Right renal cortex interstitium (tissue), 3 donors: ENCODE data around the gene ST6GALNAC6. TPM values are rescaled to one million over a fixed set of nuclear protein-coding genes. Genes with fewer than 3 reads are reported as not detected.
"Not testable (repeated sequence)": the region's sequence is repeated elsewhere in the genome, so short reads cannot be mapped to it uniquely, and the experiment has no call there.

Source experiments
- DNase-seq, 3 donors: peaks; one replicate each; pipeline ENCODE4 v3.0.0-alpha.2; 2013; ENCODE audit warnings: low read depth in 3 of 3, low spot score in 2 of 3
- polyA plus RNA-seq, 3 donors: library from polyadenylated mRNA; unstranded; fragments of 120-200 nt; gene quantifications; one replicate each; pipeline ENCODE4 v1.2.1, GENCODE V29; 2013; ENCODE audit not compliant: insufficient read length in 3 of 3

ST6GALNAC6 gene
- polyA plus RNA-seq, 3 donors, result 39.7 to 47.3 (median 43.1) TPM

DNA sequence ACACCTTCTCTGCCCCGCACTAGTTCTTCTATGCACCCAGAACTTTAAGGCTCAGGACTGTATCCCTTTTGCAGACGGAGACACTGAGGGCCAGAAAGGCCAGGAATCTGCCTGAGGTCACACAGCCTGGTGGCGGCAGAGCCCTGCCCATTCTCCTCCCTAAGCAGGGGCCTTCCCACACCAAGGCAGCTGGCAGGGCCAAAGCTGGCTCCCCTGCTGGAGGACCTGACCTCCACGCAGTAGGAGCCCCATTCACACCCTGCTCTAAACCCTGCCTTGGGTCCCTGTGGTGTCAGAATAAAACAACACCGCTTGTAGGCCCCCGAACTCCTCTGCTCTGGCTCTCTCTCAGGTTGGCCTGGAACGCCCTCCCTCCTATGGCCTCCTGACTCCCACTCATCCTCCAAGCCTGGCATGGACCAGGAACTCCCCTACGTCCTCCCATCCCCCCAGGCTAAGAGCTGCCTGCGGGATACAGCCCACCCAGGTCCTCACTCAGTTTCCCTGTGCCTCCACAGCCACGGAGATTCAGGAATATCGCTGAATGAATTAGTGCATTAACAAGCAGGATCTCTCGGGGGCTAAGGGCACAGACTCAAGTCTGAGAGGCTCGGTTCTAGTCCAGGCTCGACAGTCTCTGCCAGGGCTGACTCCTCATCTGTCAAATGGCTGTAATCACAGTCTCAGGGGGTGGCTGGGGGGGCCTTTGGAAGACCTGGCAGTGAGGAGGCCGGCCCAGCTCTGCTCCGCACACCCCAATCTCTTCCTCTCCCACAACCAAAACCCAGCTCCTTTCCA, 2.8 kb downstream of the ST6GALNAC6 start:
- DNase-seq, result no peak

DNA sequence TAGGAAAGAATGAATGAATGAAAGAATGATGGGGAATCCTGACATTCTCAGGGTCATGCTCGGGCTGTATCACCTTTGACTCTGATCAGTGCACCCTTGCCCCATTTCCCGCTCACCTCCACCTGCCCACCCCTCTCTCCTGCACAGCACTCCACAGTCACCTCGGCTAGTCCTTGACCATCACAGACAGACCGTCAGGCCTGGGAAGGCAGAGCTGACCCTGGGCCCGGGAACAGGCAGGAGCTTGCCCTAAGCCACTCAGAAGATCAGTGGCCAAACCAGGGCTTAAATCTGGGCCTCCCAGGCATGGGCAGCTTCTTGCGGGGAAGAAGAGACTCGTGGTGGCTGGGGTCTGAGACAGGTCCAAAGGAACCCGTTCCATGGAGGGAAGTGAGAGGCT, 3.6 kb downstream of the ST6GALNAC6 start:
- no peak for DNase-seq

DNA sequence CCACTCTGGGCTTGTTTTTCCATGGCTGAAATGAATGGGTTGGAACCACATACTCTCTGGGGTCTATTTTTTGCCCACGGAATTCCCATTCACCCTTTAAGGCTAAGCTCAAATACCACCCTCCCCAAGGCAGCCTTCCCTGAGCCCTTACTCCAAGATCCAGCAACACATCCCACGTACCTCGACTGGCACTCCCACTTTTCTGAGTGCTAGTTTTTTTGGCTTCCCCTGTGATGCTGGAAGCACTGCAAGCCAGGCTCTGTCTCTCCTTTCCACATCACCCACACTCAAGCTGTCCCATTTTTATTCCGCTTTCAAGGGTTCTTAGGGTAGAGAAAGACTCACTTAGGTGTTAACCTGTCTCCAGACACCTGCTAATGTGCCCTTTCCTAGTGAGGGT, 6.0 kb downstream of the ST6GALNAC6 start:
- no peak for DNase-seq

DNA sequence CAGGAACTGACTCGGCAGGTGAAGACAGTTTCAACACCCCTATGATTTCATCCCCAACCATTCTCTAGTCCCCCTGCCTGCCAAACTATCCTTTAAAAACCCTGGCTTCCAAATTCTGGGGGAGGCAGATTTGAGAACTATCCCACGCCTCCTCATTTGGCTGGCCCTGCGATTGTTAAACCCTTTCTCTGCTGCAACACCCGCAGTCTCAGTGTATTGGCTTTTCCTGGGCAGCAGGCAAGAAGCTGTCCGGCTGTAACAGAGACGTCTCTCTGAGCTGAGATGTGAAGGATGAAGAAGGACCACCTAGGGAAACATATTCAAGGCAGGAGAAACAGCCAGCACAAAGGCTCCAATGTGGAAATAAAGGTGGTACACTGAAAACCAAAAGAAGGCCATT, 6.6 kb downstream of the ST6GALNAC6 start:
- DNase-seq, result no peak

DNA sequence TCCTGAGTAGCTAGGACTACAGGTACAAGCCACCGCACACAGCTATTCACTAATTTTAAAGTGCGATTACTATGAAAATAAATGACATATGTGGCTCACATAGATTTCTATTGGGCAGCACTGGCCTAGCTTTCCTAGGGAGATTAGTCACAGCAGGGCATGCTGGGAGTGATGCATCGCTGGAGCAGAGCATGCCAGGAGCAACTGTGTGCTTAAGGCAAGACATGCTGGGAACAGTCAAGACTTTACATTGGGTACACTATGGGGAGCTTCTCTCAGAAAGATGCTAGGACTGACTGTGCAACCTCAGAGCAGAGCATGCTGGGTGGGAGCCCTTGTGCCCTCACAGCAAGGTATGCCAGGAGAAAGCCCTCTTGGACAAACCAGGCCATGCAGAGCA, 9.3 kb downstream of the ST6GALNAC6 start:
- DNase-seq, result no peak

DNA sequence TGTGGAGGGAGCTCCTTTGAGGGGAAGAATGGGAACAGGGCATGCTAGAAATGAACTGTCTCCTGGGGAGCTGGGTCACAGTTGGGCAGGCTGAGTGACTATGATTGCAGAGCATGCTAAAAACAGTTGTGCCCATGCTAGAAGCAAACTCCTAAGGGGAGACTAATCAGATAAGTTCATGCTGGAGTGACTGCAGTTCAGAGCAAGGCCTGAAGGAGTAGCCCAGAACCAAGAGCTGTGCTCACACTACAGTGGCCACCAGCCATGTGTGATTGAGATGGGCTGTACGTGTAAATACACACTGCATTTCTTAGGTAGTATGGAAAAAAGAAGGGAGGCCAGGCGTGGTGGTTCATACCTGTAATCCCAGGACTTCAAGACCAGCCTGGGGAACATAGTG, 11.6 kb downstream of the ST6GALNAC6 start:
- no peak for DNase-seq

DNA sequence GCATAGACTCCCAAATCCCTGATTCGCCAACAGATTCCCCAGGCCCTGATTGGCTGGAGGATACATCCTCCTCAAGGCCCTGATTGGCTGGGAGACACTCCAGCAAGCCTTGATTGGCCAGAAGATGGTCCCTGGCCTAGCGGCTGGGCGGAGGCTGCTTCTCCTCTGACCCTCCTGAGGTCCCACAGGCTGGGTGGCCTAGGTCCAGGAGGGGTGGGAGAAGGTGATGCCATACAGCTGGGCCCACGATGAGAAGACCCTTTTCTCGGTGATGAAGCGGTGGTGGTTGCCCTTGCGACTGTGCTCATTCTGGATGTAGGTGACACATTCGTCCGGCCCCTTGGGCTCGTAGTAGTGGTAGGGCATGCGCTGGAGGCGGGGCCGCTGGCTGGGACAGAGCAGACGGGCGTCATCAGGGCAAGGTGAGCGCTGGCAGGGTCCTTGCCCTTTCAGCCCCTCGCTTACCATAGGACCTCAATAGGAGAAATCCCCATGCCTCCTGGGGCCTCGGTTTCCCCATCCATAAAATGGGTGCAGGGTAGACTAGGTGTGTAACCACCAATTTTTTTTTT, 12.9 kb downstream of the ST6GALNAC6 start:
- DNase-seq, result no peak

DNA sequence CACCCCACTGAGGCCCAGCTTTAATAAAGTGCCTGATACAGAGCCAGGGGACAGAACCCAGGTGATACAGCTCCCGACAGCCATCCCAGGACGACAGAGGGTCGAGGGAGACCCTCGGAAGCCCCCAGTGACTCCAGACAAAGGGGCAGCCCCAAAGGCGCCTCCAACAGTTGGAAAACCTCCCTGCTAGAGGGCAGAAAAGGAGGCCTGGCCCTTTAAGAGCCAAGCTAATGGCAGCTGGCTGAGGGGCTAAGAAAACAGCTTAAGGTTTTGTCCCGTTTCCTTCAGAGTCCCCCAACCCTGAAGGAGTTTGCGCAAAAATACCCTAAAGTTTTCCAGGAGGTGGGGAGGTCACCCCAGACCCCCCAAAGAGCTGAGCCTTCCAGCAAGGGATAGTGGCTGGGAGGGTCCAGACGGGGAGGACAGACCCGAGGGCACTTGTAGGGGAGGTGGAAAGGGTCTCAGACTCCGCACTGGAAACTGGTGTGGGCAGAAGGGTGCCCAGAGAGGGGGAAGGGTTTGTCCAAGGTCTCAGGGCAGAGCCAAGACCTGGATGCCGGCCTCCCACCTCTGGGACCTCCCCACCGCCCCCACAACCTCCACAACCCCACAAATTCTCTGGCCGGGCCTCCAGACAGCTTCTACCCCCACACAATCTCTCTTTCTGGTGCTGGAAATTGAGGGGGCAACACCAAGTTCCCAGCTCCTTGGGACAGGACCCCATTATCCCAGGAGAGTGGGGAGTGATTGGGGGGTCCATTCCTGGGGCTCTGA, 13.7 kb downstream of the ST6GALNAC6 start:
- DNase-seq, result no peak

DNA sequence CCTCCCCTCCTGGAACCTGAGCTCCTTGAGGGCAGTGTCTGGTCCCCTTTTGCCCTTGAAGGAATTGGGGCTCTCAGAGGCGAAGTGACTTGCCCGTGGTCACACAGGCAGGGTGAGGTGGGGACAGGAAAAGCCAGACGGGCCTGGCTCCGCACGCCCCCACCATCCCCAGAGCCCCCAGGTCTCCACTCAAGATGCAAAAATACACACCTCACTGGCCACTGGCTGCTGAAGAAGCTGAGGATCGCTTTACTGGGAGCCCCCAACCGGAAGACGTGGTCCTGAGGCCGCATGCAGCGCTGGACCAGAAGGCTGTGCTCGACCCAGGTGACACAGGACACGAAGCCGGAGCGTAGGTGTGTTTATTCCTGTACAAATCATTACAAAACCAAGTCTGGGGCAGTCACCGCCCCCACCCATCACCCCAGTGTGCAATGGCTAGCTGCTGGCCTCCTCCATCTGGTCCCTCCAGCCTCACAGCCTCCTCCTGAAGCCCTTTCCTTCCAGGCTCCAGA, 14.4 kb downstream of the ST6GALNAC6 start:
- DNase-seq, result no peak

DNA sequence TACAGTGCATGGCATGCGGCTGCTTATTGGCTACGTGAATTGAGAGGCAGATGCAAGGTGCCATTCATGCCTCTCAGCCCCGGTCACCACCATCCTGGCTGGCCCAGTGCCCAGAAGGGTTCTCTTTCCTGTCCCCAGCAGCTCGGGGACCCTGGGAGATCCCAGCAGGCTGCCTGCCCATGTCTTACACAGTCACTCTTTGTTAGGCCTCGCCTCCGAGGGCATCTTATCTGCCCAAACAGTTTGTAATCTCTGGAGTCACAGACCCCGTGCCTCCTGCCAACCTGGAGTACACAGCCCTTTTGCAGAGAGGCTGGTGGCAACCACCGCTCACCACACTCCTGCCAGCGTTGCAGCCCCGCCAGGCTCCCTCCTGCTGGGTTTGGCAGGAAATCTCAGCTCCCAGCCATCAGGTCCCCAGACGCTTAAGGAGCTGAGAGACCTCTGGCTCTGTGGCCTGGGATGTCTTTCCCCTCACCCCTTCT, 14.9 kb downstream of the ST6GALNAC6 start:
- DNase-seq, result no peak

DNA sequence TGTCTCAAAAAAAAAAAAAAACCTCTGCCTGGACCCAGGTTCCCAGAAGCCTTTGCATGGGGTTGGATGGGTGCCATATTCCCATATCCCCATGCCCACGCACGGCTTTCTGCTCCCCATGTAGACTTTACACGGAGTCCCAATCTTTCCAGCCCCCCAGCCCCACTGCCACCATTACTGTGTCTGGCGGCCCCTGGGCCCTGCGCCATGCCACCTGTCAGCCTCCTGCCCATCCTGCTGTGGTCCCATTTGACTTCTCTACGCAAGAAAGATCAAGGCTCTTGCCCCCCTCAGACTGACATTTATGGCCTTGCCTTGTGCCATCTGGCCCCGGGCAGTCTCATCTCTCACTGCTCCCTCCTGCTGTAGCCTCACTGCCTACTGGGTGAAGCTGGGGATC, 15.4 kb downstream of the ST6GALNAC6 start:
- no peak for DNase-seq

DNA sequence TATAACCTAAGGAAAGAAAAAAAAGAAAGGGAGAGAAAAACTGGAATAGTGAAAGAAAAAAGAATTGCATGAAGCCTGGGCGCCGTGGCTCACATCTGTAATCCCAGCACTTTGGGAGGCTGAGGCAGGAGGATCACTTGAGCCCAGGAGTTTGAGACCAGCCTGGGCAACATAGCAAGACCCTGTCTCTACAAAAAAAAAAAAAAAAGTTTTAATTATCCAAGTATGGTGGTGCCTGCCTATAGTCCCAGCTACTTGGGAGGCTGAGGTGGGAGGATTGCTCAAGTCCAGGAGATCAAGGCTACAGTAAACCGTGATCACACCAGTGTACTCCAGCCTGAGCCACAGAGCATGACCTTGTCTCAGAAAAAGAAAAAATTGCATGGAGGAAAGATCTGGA, 17.7 kb downstream of the ST6GALNAC6 start:
- DNase-seq, result not testable (repeated sequence)

DNA sequence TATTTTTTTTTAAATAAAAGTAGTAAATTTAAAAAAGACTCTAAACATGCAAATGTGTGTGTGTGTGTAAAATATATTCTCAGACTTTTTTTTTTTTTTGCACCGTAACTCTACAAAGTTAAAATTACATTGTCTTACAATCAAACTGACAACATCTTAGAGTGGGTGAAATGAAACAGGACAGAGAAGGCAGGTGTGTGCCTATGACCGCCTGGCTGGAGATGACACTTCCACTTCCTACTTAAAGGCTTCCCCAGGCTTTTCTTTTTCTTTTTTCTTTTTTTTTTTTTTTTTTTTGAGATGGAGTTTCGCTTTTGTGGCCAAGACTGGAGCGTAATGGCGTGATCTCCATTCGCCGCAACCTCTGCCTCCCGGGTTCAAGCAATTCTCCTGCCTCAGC, 19.3 kb downstream of the ST6GALNAC6 start:
- no peak for DNase-seq

DNA sequence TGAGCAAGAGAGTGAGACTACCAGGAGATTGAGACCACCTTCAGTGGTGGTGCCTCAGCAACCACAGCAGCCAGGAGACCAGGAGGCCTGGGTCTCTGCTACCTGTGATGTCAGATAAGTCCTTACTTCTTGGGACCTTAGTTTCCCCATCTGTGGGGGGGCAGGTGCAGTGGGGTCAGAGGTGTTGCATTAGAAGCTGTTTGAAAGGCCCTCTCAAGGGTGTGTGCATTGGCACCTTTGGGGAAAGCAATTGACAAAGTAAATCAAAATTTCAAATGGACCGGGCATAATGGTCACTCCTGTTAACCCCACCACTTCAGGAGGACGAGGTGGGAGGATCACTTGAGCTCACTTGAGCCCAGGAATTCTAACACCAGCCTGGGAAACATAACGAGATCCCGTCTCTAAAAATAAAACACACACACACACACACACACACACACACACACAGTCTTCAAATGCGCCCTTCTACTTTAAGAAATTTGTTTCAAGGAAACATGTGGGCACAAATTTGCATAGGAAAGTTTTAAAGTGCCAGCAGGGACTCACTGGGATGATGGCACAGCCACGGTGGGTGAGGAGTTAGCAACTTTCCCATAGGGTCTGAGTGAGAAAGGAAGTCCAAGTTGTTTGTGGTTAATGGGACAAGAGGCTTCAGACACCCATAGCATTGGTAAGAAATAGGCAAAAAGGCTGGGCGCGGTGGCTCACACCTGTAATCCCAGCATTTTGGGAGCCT, 20.6 kb downstream of the ST6GALNAC6 start:
- no peak for DNase-seq

DNA sequence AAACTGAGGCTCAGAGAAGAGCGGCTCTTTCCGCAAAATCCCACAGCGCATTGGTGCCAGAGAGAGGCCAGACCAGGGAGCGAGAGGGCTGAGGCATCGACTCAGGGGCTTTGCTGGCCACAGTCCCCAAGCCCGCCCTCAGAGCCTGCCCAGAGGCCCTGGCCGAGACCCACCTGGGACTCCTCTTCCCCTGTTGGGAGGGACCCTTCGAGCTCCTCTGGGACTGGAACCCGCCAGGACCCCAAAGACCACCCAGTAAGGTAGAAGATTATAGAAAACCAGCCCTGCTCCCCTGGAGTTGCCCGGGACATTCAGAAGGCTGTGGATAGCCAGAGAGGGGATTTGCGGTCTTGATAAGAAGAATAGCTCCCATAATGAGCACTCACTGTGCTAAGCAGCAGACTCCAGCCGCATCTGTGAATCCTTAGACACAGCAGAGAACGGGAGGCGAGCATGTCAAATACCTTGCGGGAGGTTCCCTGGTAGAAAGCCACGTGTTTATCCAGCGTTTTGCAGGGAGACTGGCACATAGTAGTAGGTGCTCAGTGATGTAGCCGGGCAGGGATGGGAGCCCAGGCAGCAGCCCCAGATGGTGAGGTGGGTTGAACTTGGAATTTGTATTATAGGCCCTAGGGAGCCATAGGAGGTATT, 21.3 kb downstream of the ST6GALNAC6 start:
- DNase-seq, result no peak

DNA sequence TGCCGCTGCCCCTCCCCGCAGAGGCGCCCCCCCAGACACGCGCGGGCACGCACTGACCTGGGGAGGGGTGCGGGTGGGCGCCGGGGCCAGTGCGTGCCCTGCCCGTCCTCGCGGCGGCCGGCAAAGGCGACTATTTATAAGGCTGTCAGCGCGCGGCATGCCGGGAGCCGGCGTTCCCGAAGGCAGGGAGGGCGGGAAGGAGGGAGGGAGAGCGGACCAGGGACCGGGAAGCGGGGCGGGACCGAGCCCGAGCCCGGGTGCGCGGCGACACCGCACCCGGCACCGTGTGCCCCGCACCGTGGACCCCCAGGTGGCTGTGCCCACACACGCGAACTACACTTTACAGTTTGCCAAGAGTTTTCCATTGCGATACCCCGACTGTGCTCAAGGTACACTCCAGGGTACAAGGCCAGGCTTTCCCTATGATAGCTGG, 21.8 kb downstream of the ST6GALNAC6 start, which contains the start of gene AK1:
Gene AK1, minus strand, starts transcription at position 110 of the 433 bp plus-strand sequence. CDS start 3,058 bp downstream, outside the sequence.
- no peak for DNase-seq

DNA sequence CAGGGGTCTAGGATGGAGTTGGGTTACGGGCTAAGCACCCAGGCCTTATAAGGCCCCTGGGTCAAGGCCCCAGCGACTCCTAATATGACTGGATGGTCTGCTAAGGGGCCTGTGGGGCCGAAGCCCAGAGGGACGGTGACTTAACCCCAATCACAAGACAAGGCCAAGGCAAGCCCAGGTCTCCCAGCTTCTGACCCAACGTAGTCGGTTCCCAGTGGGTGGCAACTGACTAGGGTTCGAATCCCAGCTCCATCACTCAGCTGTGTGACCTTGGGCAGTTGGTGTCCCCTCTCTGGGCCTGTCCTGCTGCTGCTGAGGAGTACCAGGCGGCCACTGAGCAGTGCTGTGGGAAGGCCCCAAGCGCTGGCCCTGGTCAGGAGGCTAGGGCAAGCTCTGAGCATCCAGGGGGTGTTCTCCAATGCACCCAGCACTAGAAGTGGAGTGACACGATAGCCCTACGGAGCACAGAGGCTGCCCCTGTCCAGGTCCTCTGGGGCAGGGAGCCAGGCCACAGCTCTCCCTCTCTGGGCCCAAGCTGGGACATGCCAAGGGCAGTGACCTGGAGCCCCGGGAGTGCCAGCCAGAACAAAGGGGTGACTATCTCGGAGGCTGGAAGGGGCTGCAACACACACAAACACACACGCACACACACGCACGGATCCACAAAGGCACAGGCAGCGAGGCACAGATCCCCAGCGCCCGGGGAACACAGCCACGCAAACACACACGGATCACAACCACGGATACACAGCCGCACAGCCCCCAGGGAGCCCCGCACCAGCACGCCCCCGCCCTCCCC, 22.4 kb downstream of the ST6GALNAC6 start:
- DNase-seq, result no peak

DNA sequence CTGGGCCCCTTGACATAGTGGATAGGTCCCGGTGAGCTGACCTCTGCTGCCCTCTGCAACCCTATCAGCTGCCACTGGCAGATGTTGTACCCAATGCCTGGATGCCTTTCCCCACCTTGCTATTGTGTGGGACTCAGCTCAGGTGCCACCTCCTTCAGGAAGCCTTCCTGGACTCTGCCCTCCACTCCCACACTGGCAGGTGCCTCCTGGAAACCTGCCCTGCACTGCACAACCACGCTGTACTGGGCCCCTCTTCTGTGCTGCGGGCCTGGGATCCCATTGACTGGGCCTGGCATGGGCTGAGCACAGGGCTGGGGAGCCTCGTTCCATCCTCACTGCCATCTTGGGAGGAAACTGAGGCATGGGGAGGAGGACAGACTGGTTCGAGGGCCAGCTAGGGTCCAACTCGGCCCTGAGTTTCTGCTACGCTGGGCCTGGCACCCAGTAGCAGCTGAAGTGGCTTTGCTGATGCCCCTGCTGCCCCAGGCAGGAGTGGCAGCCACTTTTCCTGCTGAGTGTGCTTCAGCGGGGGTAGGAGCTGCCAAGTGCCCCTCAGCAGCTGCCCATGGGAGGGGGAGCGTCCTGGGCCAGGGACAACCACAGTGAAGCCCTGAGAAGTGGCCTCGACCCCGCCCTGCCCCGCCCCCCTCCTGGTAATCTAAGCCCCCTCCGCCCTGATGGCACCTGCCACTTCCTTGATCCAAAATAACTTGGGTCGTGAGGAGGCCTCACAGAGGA, 23.2 kb downstream of the ST6GALNAC6 start:
- DNase-seq, result no peak
